SU-DHL-6 (cell line): ENCODE results near the gene RARA.

Experiments used
- EZH2phosphoT487 ChIP-seq: fragments of 200-600 bp; sonication (generic), shearing (Covaris generic); conservative IDR thresholded peaks from 2 replicates; pipeline ENCODE4 v1.6.1; 2018; ENCODE audit warnings: mild to moderate bottlenecking, antibody characterized with exemption, low read length, moderate library complexity, mixed read lengths
- TF ChIP-seq, protein P1 (sequence below): fragments of 200-600 bp; sonication (generic); IDR thresholded peaks from one replicate; pipeline ENCODE4 v1.5.1; 2017; ENCODE audit warnings: antibody characterized with exemption, mild to moderate bottlenecking, low read length, moderate library complexity; ENCODE audit not compliant: insufficient read depth, poor library complexity, severe bottlenecking

DNA sequence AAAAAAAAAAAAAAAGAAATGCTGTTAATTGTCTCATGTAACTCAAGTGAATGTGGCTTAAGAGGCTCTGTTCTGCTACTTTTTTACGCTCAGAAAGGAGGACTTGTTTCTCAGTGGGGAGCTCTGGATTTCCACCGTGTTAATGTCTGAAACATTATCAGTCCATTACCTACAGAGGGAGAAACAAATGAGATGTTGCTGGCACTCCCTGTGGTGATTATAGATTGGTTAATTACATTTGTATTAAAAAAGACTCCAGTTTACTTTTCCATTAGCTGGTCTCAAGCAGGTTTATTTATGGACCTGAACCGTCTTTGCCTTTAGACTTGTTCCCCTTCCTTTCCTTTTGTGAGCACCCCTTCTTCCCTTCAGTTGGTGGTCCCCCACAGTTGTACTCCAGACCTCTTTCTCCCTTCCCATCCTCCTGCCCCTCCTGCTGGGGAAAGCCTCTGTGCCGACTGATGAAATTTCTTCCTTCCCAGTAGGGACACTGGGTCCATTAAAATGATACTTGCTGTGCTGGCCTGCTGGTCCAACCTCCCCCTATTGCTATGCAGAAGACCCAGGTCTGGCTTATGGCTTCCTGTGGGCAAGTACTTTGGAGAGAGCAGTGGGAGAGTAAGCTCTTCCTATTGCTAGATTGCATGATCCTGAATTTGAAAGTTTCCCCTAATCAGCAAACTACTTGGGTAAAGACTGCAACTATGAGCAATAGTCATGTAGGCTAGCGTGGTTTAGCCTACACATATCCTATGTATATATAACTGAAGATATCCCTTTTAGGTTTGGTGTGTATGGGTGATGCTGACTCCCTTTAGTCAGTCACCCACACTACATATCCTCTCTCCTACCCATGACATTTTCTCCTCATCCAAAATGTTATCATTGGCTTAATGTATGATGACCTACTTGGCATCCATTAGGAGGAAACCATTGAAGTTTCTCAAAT is 13.2 kb upstream of the RARA start:
- TF ChIP-seq, protein P1, sequence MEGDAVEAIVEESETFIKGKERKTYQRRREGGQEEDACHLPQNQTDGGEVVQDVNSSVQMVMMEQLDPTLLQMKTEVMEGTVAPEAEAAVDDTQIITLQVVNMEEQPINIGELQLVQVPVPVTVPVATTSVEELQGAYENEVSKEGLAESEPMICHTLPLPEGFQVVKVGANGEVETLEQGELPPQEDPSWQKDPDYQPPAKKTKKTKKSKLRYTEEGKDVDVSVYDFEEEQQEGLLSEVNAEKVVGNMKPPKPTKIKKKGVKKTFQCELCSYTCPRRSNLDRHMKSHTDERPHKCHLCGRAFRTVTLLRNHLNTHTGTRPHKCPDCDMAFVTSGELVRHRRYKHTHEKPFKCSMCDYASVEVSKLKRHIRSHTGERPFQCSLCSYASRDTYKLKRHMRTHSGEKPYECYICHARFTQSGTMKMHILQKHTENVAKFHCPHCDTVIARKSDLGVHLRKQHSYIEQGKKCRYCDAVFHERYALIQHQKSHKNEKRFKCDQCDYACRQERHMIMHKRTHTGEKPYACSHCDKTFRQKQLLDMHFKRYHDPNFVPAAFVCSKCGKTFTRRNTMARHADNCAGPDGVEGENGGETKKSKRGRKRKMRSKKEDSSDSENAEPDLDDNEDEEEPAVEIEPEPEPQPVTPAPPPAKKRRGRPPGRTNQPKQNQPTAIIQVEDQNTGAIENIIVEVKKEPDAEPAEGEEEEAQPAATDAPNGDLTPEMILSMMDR, result no peak
- no peak for TF ChIP-seq EZH2phosphoT487
